ENCODE measurements around the gene COPA.

DNA sequence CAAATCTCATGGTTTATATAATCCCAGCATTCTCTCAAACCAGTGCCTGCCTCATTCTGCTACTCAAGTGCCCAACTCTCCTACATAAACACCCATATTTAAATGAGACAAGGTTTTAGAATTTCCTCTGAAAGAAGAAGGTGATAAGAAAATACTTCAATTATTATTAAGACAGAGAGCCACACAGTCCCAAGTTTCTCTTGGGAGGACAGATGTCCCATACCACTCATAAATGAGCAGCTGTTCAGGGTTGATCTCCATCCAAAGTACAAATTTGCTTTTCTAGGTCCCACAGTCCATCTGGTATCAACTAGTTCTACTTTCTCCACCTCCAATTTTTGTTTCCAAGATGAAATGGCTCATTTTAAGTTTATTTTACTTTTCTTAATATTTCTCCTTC is 92.0 kb downstream of the COPA start:
- TF ChIP-seq, protein P1, sequence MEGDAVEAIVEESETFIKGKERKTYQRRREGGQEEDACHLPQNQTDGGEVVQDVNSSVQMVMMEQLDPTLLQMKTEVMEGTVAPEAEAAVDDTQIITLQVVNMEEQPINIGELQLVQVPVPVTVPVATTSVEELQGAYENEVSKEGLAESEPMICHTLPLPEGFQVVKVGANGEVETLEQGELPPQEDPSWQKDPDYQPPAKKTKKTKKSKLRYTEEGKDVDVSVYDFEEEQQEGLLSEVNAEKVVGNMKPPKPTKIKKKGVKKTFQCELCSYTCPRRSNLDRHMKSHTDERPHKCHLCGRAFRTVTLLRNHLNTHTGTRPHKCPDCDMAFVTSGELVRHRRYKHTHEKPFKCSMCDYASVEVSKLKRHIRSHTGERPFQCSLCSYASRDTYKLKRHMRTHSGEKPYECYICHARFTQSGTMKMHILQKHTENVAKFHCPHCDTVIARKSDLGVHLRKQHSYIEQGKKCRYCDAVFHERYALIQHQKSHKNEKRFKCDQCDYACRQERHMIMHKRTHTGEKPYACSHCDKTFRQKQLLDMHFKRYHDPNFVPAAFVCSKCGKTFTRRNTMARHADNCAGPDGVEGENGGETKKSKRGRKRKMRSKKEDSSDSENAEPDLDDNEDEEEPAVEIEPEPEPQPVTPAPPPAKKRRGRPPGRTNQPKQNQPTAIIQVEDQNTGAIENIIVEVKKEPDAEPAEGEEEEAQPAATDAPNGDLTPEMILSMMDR (IDR thresholded peaks at IDR 0.05) = no peak
- TF ChIP-seq POLR2A (IDR thresholded peaks at IDR 0.05) (no peak), POLR2AphosphoS5 (IDR thresholded peaks at IDR 0.05) (no peak)

All from stomach (tissue), 4 donors.